Measurements from ENCODE around the gene UMODL1. TPM values are rescaled to one million over a fixed set of nuclear protein-coding genes. Genes with fewer than 3 reads are reported as not detected.

Gene UMODL1
- total and polyA plus RNA-seq, 2 of the 13 experiments (the other 11 are each of a cell fraction or from before 2014, with no cell fraction given), result not detected

GRCh38 chr21:42044871-42045495 is 26.1 kb upstream of the UMODL1 start:
- Histone ChIP-seq H3K4me1 (ENCODE audit: insufficient read depth, low read length) (peaks cover 10% of the 10 kb centered on the region), H3K27ac (ENCODE audit: extremely low read length, insufficient read depth, low read length) (no peak overlapping the region), H3K4me2 (ENCODE audit: low read depth, low read length) (no peak overlapping the region), H3K9me3 (ENCODE audit: low read length) (no peaks in the 10 kb centered on the region), H3K4me3 (replicated peaks in 1 of 3; ENCODE audit: insufficient read depth in 1 of 3, low read depth in 2 of 3, low read length in 3 of 3) (no peak overlapping the region), H3K79me2 (ENCODE audit: insufficient read depth, low read length) (no peaks in the 10 kb centered on the region), H3K9ac (ENCODE audit: insufficient read depth, low read depth, low read length) (no peak overlapping the region), H3K36me3 (replicated peaks in 1 of 2; ENCODE audit: control insufficient read depth in 1 of 2, insufficient read depth in 2 of 2, low read length in 2 of 2) (no peaks in the 10 kb centered on the region), H3K27me3 (ENCODE audit: control insufficient read depth in 1 of 2, insufficient read depth in 2 of 2, low read length in 2 of 2) (peaks cover 3 to 38% of the 10 kb centered on the region in 2 experiments; a peak in 3 of 5 replicates), H2AFZ (ENCODE audit: low read length) (no peak overlapping the region), H4K20me1 (ENCODE audit: insufficient read depth, low read length) (no peaks in the 10 kb centered on the region)
- 52% methylated on average over 6 of the region's 7 CpGs for WGBS (ENCODE audit: low lambda C conversion rate)
- FAIRE-seq (no peak), ATAC-seq (no peak), DNase-seq (ENCODE audit: low spot score) (no peak)
- in situ Hi-C loops (cut with HindIII; ENCODE audit: extremely low pct_ligation_motif_present, low pct_unique_long_range_greater_than_20kb), result no loop called here
- POLR2A ChIA-PET, result no interaction called here
- no TSS peak for BruUV-seq (replicated peaks)
- intact Hi-C loops (cut with micrococcal nuclease; ENCODE audit: unreplicated experiment), result no loop called here
- CTCF ChIA-PET (ENCODE audit: low intra/inter-chr PET ratio, low total read pairs), result no interaction called here
- TF ChIP-seq MAFK (conservative IDR thresholded peaks at IDR 0.05 in 1 of 2, IDR thresholded peaks at IDR 0.05 in 1 of 2; ENCODE audit: low read length in 2 of 2) (no peak), ZNF724P (CRISPR knock-in tag; IDR thresholded peaks at IDR 0.05; ENCODE audit: borderline replicate concordance) (no peak), ZIK1 (CRISPR knock-in tag; IDR thresholded peaks at IDR 0.05; ENCODE audit: borderline replicate concordance, low read depth) (no peak), CAMTA2 (CRISPR knock-in tag; IDR thresholded peaks at IDR 0.05; ENCODE audit: borderline replicate concordance) (no peak), ZNF407 (CRISPR knock-in tag; IDR thresholded peaks at IDR 0.05; ENCODE audit: not compliant biosample characterization) (no peak), NR2F1 (CRISPR knock-in tag; IDR thresholded peaks at IDR 0.05) (no peak), CEBPB (IDR thresholded peaks at IDR 0.05; ENCODE audit: borderline replicate concordance, low read depth, low read length) (no peak), ZNF546 (CRISPR knock-in tag; conservative IDR thresholded peaks at IDR 0.05) (no peak), ZBTB44 (CRISPR knock-in tag; IDR thresholded peaks at IDR 0.05) (no peak), ZMYM2 (CRISPR knock-in tag; IDR thresholded peaks at IDR 0.05) (no peak), MTF2 (CRISPR knock-in tag; IDR thresholded peaks at IDR 0.05; ENCODE audit: borderline replicate concordance) (no peak), POLR2G (IDR thresholded peaks at IDR 0.05; ENCODE audit: low read depth, low read length) (no peak), GMEB2 (CRISPR knock-in tag; IDR thresholded peaks at IDR 0.05; ENCODE audit: low read depth) (no peak)
